ENCODE results near the gene TRIM56. TPM values are rescaled to one million over a fixed set of nuclear protein-coding genes. Genes with fewer than 3 reads are reported as not detected.
A peak's percentile ranks its signal among the peaks of the same experiment; 100 is the strongest.

Gene TRIM56
- total and polyA plus RNA-seq, 2 of the 4 experiments (the other 2 are of a cell fraction) = 3.9 to 5.9 TPM

- peaks cover 10% of the 10 kb centered on the region for H3K9me1 ChIP-seq (ENCODE audit: insufficient read depth, low read length)
- peaks cover 10% of the 10 kb centered on the region for H3K4me1 ChIP-seq (ENCODE audit: control insufficient read depth, insufficient read depth, low read length)
- CTCF ChIA-PET = no interaction called here
- no TSS peak for BruUV-seq (replicated peaks)
- H4K5ac ChIP-seq (ENCODE audit: low read depth, low read length) = no peak overlapping the region
- H3K14ac ChIP-seq (replicated peaks; ENCODE audit: low read depth, low read length) = no peak overlapping the region
- DNase-seq (no peak), ATAC-seq (ENCODE audit: low read depth) (no peak)
- no peak overlapping the region for H3K4me3 ChIP-seq (ENCODE audit: insufficient read depth, low read depth, low read length)
- H3K36me3 ChIP-seq (ENCODE audit: control insufficient read depth, insufficient read depth, low read length) = no peaks in the 10 kb centered on the region
- H2BK120ac ChIP-seq (ENCODE audit: low read depth, low read length) = no peak overlapping the region
- no peak for TF ChIP-seq MXI1 (IDR thresholded peaks at IDR 0.05; ENCODE audit: borderline replicate concordance, low read depth, low read length)
- no peak for TF ChIP-seq CEBPB (IDR thresholded peaks at IDR 0.05; ENCODE audit: low read depth, low read length)
- no peak for TF ChIP-seq ELK1 (IDR thresholded peaks at IDR 0.05; ENCODE audit: borderline replicate concordance, low read depth, low read length)
- TF ChIP-seq MAZ (IDR thresholded peaks at IDR 0.05; ENCODE audit: borderline replicate concordance, low read depth, low read length) = no peak
- no peak for TF ChIP-seq CTCF (conservative IDR thresholded peaks at IDR 0.05; ENCODE audit: low read depth, low read length)
- no peak for TF ChIP-seq USF2 (IDR thresholded peaks at IDR 0.05; ENCODE audit: low read depth, low read length)
- TF ChIP-seq MAFK (IDR thresholded peaks at IDR 0.05; ENCODE audit: low read depth, low read length) = no peak
- TF ChIP-seq FOS (IDR thresholded peaks at IDR 0.05; ENCODE audit: low read depth, low read length) = no peak
- TF ChIP-seq RAD21 (IDR thresholded peaks at IDR 0.05; ENCODE audit: low read length) = no peak
- no peak for TF ChIP-seq POLR2A (IDR thresholded peaks at IDR 0.05; ENCODE audit: low read depth, low read length)
- TF ChIP-seq SMC3 (IDR thresholded peaks at IDR 0.05; ENCODE audit: low read depth, low read length) = no peak
- no peak for TF ChIP-seq BHLHE40 (IDR thresholded peaks at IDR 0.05; ENCODE audit: low read depth, low read length)
- no peak for TF ChIP-seq RCOR1 (IDR thresholded peaks at IDR 0.05; ENCODE audit: insufficient replicate concordance, low read length)
- TF ChIP-seq RFX5 (IDR thresholded peaks at IDR 0.05; ENCODE audit: low read depth, low read length) = no peak
- no peak for TF ChIP-seq CHD1 (IDR thresholded peaks at IDR 0.05; ENCODE audit: low read depth, low read length)
- TF ChIP-seq NFE2L2 (IDR thresholded peaks at IDR 0.05; ENCODE audit: low read depth, low read length) = no peak
- H2BK5ac ChIP-seq (ENCODE audit: low read depth, low read length, poor library complexity, severe bottlenecking) = no peak overlapping the region
- H3K79me1 ChIP-seq (ENCODE audit: low read depth in 1 of 2, low read length in 2 of 2) = peaks cover 9 to 27% of the 10 kb centered on the region in 2 experiments; a peak in 3 of 4 replicates
- intact Hi-C loops (cut with micrococcal nuclease) (no loop called here), dilution Hi-C loops (cut with HindIII; ENCODE audit: low sequenced_read_pairs, unreplicated experiment) (no loop called here), in situ Hi-C loops (cut with MboI; ENCODE audit: low sequenced_read_pairs) (loop anchor here (25.0 kb wide), 1 partner anchor 669 kb away; the partner anchor contains the start of genes MEPCE, PPP1R35 and ZCWPW1)
- WGBS, 2 experiments (ENCODE audit: extremely low coverage in 2 of 2, insufficient read length in 1 of 2) = 95% methylated on average over 5 of the region's 7 CpGs; no CpG with 5 or more reads in 1 of the 2 experiments
- no peak overlapping the region for H3K18ac ChIP-seq (ENCODE audit: low read depth, low read length)
- no peak overlapping the region for H3K4me2 ChIP-seq (ENCODE audit: low read depth, low read length)
- no peak overlapping the region for H4K8ac ChIP-seq (ENCODE audit: low read depth in 2 of 2, low read length in 2 of 2)
- H3K9ac ChIP-seq (ENCODE audit: low read depth, low read length) = no peak overlapping the region
- peak overlapping the region; percentile 3 for H2AK9ac ChIP-seq (replicated peaks; ENCODE audit: low read depth, low read length, poor library complexity)
- H3K9me3 ChIP-seq (ENCODE audit: control insufficient read depth, insufficient read depth, low read length) = no peaks in the 10 kb centered on the region
- H2BK15ac ChIP-seq (ENCODE audit: low read depth, low read length) = no peak overlapping the region
- no peak overlapping the region for H3K23ac ChIP-seq (ENCODE audit: low read depth, low read length)
- POLR2A ChIA-PET (ENCODE audit: unreplicated experiment) = no interaction called here
- H3K56ac ChIP-seq (ENCODE audit: extremely low read depth, insufficient read depth, low read length) = no peak overlapping the region
- no peak overlapping the region for H4K91ac ChIP-seq (ENCODE audit: insufficient read depth, low read depth, low read length)
- H3K27ac ChIP-seq (ENCODE audit: insufficient read depth, low read length) = no peak overlapping the region
- no peak overlapping the region for H2AFZ ChIP-seq (replicated peaks; ENCODE audit: low read length, poor library complexity)
- no peaks in the 10 kb centered on the region for H3K27me3 ChIP-seq (ENCODE audit: control insufficient read depth, insufficient read depth, low read length)
- H4K20me1 ChIP-seq (ENCODE audit: insufficient read depth, low read length) = no peaks in the 10 kb centered on the region
- H2AK5ac ChIP-seq (ENCODE audit: low read depth, low read length) = peak overlapping the region; percentile 27; the same call in 1 of the 2 replicates
- H3K4ac ChIP-seq (ENCODE audit: low read depth, low read length) = no peak overlapping the region
- H2BK20ac ChIP-seq (ENCODE audit: low read depth, low read length) = no peak overlapping the region
These were observed 21.1 kb downstream of the TRIM56 start for GRCh38 chr7:101106386-101106785.

Data from IMR-90 (cell line).